MM.1S (cell line): ENCODE measurements around the gene CBFA2T2.

ENCODE experiments used
- EZH2 ChIP-seq: fragments of 300-600 bp; sonication (generic); optimal IDR thresholded peaks from 2 replicates; pipeline ENCODE3; 2017; ENCODE audit warnings: low read depth, mild to moderate bottlenecking, antibody characterized with exemption, low read length, mixed read lengths
- EZH2phosphoT487 ChIP-seq: fragments of 300-600 bp; sonication (generic); IDR thresholded peaks from 2 replicates; pipeline ENCODE4 v1.6.1; 2018; ENCODE audit warnings: antibody characterized with exemption, low read length
- TF ChIP-seq, protein P1 (sequence below): fragments of 300-600 bp; sonication (generic); IDR thresholded peaks from 2 replicates; pipeline ENCODE4 v1.5.1; 2016; ENCODE audit warnings: antibody characterized with exemption, low read length, mixed read lengths

DNA sequence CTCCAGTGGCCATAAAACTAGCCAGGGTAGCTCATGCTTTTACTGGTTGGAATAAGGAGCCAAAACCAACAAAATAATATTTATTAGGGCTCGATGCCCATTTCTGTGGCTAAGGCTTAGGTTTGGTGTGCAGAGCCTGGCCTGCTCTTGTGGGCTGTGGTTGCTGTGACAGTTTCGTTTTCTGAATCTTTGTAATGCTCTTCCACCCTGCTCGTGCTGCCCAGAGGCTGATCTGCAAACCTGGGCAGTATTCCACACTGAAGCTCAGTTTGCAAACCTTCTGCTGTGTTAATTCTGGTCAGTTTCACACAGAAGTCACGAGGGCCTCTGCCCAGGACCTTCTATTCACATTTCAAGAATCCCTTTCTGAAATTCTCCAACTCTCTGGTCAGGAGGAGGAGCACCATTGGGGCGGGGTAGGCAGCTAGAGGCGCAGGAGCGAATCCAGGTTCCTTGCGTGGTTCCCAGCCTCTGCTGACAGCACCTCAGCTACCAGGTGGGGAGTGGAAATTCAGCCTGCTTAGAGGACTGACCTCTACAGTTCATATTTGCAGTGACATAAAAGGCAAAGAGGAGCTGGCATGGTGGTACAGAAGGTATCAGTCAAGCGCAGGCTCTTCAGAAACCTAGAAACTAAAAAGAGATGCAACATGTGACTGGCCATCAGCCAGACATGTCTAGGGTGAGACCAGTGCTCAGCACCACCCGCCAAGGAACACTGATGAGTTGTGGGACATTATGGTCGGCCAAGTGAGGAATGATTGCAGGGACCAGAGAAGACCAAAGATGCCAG is 157.9 kb downstream of the CBFA2T2 start:
- TF ChIP-seq, protein P1, sequence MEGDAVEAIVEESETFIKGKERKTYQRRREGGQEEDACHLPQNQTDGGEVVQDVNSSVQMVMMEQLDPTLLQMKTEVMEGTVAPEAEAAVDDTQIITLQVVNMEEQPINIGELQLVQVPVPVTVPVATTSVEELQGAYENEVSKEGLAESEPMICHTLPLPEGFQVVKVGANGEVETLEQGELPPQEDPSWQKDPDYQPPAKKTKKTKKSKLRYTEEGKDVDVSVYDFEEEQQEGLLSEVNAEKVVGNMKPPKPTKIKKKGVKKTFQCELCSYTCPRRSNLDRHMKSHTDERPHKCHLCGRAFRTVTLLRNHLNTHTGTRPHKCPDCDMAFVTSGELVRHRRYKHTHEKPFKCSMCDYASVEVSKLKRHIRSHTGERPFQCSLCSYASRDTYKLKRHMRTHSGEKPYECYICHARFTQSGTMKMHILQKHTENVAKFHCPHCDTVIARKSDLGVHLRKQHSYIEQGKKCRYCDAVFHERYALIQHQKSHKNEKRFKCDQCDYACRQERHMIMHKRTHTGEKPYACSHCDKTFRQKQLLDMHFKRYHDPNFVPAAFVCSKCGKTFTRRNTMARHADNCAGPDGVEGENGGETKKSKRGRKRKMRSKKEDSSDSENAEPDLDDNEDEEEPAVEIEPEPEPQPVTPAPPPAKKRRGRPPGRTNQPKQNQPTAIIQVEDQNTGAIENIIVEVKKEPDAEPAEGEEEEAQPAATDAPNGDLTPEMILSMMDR = 0 out of 2 replicates have a peak, but pooled peaks have one; percentile 13
- TF ChIP-seq EZH2 = no peak
- no peak for TF ChIP-seq EZH2phosphoT487
